Renal pelvis (tissue), 4 donors: ENCODE data around the gene MROH9. TPM values are rescaled to one million over a fixed set of nuclear protein-coding genes. Genes with fewer than 3 reads are reported as not detected.

ENCODE experiments used
- DNase-seq: peaks from one replicate; pipeline ENCODE4 v3.0.0-alpha.2; 2013
- polyA plus RNA-seq, 3 donors: library from polyadenylated mRNA; unstranded; fragments of 120-200 nt; gene quantifications; one replicate each; pipeline ENCODE4 v1.2.1, GENCODE V29; 2013; ENCODE audit not compliant: insufficient read length in 3 of 3

MROH9 gene
- polyA plus RNA-seq, 3 donors = not detected

- DNase-seq = peak; percentile 27
Observed at GRCh38 chr1:170967042-170967910, 31.9 kb downstream of the MROH9 start.

GRCh38 chr1:170970256-170970655 lies 34.9 kb downstream of the MROH9 start:
- DNase-seq = no peak

- DNase-seq = no peak
Observed at GRCh38 chr1:170978371-170978910, 43.1 kb downstream of the MROH9 start.

GRCh38 chr1:170985406-170985805 lies 50.1 kb downstream of the MROH9 start:
- DNase-seq = no peak

- DNase-seq = no peak
Observed at GRCh38 chr1:170986901-170987300, 51.6 kb downstream of the MROH9 start.

GRCh38 chr1:170987424-170987823 lies 52.1 kb downstream of the MROH9 start:
- no peak for DNase-seq

- DNase-seq = no peak
Observed at GRCh38 chr1:170993151-170993550, 57.8 kb downstream of the MROH9 start.

GRCh38 chr1:170993717-170994116 lies 58.4 kb downstream of the MROH9 start:
- DNase-seq = no peak

GRCh38 chr1:171014880-171015279 lies 79.5 kb downstream of the MROH9 start:
- DNase-seq = no peak

- DNase-seq = no peak
Observed at GRCh38 chr1:171017426-171017825, 82.1 kb downstream of the MROH9 start.

GRCh38 chr1:171019971-171020370 lies 84.6 kb downstream of the MROH9 start:
- DNase-seq = no peak

GRCh38 chr1:171032822-171033702 lies 97.7 kb downstream of the MROH9 start:
- no peak for DNase-seq

GRCh38 chr1:171037626-171038025 lies 102.3 kb downstream of the MROH9 start:
- DNase-seq = no peak

- no peak for DNase-seq
Observed at GRCh38 chr1:171038284-171038683, 103.0 kb downstream of the MROH9 start.

- no peak for DNase-seq
Observed at GRCh38 chr1:171048014-171048413, 112.7 kb downstream of the MROH9 start.

- DNase-seq = no peak
Observed at GRCh38 chr1:171052977-171053376, 117.6 kb downstream of the MROH9 start.

- DNase-seq = no peak
Observed at GRCh38 chr1:171055966-171056643, 120.8 kb downstream of the MROH9 start.

- DNase-seq = no peak
Observed at GRCh38 chr1:171061425-171062143, 126.2 kb downstream of the MROH9 start.

- DNase-seq = no peak
Observed at GRCh38 chr1:171062902-171063301, 127.6 kb downstream of the MROH9 start.

- DNase-seq = no peak
Observed at GRCh38 chr1:171075041-171075440, 139.7 kb downstream of the MROH9 start.

GRCh38 chr1:171081314-171081753 lies 146.0 kb downstream of the MROH9 start:
- DNase-seq = no peak
